Stomach (tissue), 4 donors: Measurements from ENCODE around the gene TGOLN2.

Experiments used
- CTCF ChIP-seq, 7 experiments: fragments of 450-650 bp in 4 of 7; fragments of 200-600 bp in 3 of 7; sonication (generic) in 3 of 7; IDR thresholded peaks; one replicate each; pipeline ENCODE4 v1.5.1; 2016 to 2019; ENCODE audit warnings: antibody characterized with exemption in 7 of 7, control low read depth in 2 of 7, mild to moderate bottlenecking in 1 of 7
- POLR2A ChIP-seq, 4 donors: fragments of 450-650 bp; IDR thresholded peaks; one replicate each; pipeline ENCODE4 v1.6.1; 2016; ENCODE audit warnings: antibody characterized with exemption in 4 of 4, control low read depth in 2 of 4, mild to moderate bottlenecking in 1 of 4, moderate library complexity in 1 of 4
- POLR2AphosphoS5 ChIP-seq, 3 donors: sonication (generic); formaldehyde crosslinking; IDR thresholded peaks; one replicate each; pipeline ENCODE4 v1.6.1; 2016; ENCODE audit warnings: antibody characterized with exemption in 3 of 3

- no peak for TF ChIP-seq CTCF (IDR thresholded peaks at IDR 0.05)
- TF ChIP-seq POLR2A (IDR thresholded peaks at IDR 0.05), result no peak
- TF ChIP-seq POLR2AphosphoS5 (IDR thresholded peaks at IDR 0.05), result no peak
Observed at GRCh38 chr2:85314884-85315242, 12.9 kb downstream of the TGOLN2 start.
